ENCODE data around the gene FAM83D. TPM values are rescaled to one million over a fixed set of nuclear protein-coding genes. Genes with fewer than 3 reads are reported as not detected.

Gene FAM83D, protein sequence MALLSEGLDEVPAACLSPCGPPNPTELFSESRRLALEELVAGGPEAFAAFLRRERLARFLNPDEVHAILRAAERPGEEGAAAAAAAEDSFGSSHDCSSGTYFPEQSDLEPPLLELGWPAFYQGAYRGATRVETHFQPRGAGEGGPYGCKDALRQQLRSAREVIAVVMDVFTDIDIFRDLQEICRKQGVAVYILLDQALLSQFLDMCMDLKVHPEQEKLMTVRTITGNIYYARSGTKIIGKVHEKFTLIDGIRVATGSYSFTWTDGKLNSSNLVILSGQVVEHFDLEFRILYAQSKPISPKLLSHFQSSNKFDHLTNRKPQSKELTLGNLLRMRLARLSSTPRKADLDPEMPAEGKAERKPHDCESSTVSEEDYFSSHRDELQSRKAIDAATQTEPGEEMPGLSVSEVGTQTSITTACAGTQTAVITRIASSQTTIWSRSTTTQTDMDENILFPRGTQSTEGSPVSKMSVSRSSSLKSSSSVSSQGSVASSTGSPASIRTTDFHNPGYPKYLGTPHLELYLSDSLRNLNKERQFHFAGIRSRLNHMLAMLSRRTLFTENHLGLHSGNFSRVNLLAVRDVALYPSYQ
- 50.0 to 75.0 TPM (median 67.8 TPM) in 5 replicates for total RNA-seq (2022; extraction: Qiagen RNA extraction; ENCODE audit: low read depth)

GRCh38 chr20:38926142-38926933, at the start of gene FAM83D:
Gene FAM83D, plus strand, starts transcription at chr20:38926417. Its CDS starts 26 bp downstream, at chr20:38926443.

DNA sequence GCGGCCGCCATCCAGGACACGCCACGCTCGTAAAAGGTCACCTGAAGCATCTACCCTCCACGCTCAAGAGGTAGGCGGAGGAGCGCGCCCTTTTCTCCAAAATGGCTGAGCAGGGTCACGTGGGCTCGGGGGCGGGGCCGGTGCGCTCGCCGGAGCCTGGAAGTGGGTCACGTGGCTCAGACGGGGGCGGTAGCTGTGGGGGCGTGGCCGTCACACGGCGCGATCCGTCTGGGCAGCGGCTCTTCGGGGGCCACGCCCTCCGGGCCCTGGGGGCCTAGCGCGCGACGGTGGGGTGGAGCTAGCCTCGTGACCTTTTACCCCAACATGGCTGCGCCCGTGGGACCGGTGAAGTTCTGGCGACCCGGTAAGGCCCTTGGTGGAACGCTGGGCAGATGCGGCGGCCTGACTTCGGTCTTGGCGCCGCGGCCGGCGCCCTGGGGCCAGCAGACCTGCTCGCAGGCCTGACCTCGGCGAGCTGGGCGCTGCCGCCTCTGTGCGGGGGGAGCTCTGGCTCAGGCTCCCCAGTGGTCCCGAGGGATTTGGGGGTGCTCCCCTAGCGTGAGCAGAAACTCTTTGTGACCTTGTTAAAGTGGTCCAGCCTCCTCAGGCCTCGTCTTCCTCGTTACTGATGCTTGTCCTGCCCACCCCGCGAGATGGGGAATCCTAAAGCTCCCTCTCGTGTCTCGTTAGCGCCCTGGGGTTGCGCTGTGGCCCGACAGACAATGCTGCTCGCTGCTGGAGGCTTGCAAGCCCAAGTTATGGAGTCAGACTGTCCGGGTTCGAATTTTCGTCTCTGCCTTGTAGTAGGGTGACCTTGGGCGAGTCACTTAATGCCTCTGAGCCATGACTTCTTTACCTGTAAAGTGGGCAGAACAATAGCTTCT, 36.1 kb downstream of the FAM83D start, which contains the start of gene DHX35:
Gene DHX35, plus strand, starts transcription at position 301 of the 884 bp plus-strand sequence. Its CDS starts 24 bp downstream, at position 325.

Other genes starting within 250 kb of the FAM83D start
- gene SLC32A1, start 201.9 kb upstream of the FAM83D start, total RNA-seq (2022; extraction: Qiagen RNA extraction; ENCODE audit: low read depth) = not detected in 5 replicates
- gene ACTR5, start 178.0 kb upstream of the FAM83D start, total RNA-seq (2022; extraction: Qiagen RNA extraction; ENCODE audit: low read depth) = 8.1 to 11.1 TPM (median 10.6 TPM) in 5 replicates
- gene PPP1R16B, start 120.7 kb upstream of the FAM83D start, total RNA-seq (2022; extraction: Qiagen RNA extraction; ENCODE audit: low read depth) = 0.11 to 0.43 TPM (median 0.18 TPM) in 5 replicates
- gene DHX35, start 35.9 kb downstream of the FAM83D start, total RNA-seq (2022; extraction: Qiagen RNA extraction; ENCODE audit: low read depth) = 6.8 to 7.9 TPM (median 7.0 TPM) in 5 replicates

Measured in A549 treated with ZK216348 at 1 μM for 4 hours (cell line).